Fibroblast of skin of back (primary cell): ENCODE data around the gene CYSLTR2.

Source experiments
- DNase-seq: peaks from one replicate; pipeline ENCODE4 v3.0.0-alpha.2; 2013

CYSLTR2 gene

DNA sequence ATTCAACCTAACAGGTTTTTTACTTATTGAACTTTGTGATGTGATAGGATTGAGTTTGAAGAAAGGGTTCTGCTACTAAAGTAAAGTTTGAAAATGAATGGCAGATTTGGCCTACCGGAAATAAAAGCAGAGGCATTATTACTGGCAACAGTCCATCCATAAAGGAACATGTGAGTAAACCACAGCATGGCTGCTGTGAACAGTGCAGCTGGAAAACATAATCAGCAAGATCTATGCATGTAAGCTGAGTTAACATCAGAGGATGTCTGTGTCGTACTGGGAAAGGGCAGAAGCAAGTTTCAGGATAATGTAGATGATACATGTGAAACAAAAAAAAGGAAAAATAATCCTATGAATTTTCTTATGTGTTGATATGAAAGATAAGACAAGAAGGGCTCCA, 87.6 kb downstream of the CYSLTR2 start:
- DNase-seq: peak; percentile 26

DNA sequence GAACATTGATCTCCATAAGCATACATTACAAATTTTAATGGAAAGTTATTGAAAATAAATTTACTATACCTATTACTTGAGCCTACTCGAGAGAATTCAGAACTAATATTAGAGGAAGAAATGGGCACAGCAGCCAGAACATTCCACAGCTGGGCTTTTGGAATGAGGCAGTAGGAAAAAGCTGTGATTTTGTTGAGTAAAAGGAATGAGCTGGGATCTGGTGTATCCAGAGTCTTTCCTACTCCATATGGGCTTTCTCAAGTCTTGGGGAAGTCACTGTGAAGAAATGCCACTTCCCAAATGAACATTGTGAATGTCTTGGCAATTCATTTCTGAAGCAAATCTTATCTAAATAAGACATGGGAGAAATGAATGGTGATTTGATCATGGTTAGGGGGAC, 93.1 kb downstream of the CYSLTR2 start:
- no peak for DNase-seq

DNA sequence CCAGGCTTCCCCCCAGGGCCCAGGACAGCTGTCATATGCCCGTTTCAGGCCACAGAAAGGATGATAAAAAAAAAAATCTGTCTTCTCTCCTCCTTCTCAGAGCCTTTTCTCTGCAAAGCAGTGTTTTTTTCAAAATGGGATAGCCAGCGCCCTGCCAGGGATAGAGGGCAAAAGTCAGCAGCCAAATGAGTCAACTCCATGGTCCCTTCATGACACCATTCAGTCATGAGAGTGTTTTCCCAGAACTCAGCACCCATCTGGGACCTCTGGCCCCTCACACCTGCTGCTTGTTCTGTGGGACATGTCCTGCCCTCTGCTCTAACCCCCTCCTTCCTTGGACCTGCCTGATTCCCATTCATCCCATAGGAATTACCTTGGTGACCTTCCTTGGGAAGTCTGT, 95.0 kb downstream of the CYSLTR2 start:
- DNase-seq: no peak

DNA sequence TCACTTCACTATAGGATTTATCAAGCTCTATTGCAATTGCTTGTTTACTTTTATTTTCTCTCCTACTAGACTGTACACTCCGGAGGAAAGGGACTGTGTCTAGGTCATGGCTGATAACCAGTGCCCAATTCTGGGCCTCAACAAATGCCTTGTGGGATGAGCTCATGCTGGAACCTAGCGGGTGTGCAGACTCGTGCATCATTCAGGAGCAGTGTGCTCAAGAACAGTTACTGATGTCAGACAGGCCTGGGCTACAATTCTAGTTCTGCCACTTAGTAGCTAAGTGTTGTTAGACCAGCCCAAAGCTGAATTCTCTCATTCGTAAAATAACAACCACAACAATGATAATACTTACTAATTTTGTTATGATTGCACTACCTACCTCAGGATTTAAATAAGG, 95.4 kb downstream of the CYSLTR2 start:
- DNase-seq: peak; percentile 66

DNA sequence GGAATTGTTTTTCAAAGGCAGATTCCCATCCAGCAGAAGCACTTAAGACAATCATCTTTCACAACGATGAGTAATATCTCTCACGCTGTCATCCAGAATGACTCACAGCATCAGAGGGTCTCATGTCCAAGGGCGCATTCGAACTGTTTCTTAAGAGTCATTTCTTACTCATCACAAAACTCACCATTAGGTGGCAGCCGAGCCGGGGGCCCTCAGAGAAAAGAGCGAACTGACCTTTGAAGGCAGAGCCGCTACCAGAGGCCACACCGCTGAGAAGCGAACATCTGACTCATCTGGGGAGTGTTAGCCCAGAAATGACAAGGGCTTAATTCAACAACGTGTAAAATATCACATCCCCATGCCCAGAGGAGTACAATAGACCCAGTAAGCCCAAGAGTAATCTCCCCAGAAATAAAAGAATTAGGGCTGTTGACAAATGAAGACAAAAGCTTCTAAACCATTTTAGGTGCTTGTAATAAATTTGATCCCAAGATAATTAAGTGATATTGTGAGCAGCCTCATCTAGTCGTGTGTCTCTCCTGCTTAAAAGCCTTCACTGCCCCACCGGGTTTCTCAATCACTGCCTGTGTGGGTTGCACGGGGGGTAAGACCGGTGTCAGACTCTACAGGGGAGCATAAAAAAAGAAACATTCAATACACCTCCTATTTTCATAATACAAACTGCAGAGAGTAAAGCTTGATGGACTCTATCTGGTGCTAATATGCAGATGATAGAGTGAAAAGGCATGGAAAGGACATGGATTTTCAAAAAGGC, 96.2 kb downstream of the CYSLTR2 start:
- DNase-seq: peak; percentile 99

DNA sequence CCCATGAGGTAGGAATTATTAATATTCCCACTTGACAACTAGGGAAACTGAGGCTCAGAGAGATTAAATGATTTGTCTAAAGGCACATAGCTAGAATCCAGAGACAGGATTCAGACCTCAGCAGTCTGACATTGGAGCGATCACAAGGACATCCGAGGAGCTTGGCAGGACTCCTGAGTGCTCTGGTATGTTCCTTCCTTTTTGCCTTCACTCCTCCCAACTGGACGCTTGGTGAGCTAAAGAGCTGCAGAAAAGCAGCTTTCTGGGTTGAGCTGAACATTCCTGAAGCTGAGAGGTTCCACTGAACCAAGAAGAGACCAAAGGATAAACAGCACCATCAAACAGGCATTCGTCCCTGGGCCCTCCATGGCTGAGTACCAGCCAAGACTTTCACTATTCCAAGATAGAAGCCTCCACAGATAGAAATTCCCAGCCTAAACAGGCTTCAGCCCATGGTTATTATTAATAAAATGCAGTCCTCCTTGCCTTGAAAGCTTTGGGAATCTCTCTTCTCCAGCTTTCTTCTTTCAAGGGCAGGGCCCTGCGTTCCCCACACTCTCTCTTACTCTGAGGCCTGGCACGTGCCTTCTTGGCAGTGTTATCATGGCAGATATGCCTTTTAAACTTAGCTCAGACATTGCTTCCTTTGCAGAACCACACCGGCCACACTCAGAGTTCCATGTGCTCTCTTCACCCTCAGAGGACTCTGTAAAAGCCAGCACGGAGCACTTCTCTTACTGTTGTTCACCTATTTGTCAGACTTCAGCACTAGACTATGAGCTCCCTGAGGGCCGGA, 97.1 kb downstream of the CYSLTR2 start:
- no peak for DNase-seq

DNA sequence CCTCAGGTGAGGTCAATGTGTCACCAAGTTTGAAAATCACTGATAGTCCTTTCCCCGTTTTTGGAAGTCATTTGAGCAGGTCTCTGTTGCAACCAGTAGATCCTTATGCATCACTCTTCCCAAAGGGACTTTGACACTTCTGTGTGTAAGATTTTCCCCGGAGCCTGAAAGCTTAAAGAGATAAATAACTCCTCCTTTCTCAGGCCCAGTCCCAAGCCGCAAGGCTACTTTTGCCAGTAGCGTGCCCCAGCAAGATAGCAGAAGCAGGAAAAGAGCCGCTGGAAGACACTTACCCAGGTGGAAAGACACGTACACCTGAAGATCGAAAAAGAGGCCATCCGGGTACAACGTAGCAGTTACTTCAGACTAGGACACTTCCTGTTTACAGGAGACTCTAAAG, 106.9 kb downstream of the CYSLTR2 start:
- no peak for DNase-seq
